A673 (cell line): Measurements from ENCODE around the gene ASB5.

Experiments
- CTCF ChIP-seq: fragments of 300-800, 200-600 bp; sonication (generic); conservative IDR thresholded peaks from 2 replicates; pipeline ENCODE4 v1.5.1; 2017; ENCODE audit warnings: low read depth, mild to moderate bottlenecking, antibody characterized with exemption, low read length, moderate library complexity, mixed read lengths
- EZH2 ChIP-seq: fragments of 200-600 bp; sonication (generic); IDR thresholded peaks from 2 replicates; pipeline ENCODE4 v1.6.1; 2017; ENCODE audit warnings: borderline replicate concordance, low read depth, mild to moderate bottlenecking, mixed read lengths, antibody characterized with exemption, low read length; ENCODE audit not compliant: poor library complexity, severe bottlenecking

DNA sequence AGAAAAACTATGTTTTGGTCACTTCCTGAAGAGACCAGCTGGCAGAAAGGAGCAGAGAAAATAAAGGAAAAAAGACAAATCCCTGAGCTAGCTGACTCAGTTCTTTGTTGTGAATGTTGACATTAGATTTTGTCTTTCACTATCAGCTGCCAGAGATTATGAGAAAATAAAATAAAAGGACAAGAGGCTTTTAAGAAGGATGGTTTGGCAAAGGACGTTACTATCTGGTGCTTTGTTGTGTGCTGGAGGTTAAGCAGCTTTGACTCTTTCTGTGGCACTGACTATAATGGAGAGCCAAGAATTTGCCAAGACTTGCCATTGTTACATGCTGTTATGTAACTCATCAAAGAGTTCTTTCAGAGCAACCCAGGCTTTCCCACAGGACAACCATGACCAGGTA lies 12.1 kb downstream of the ASB5 start:
- no peak for TF ChIP-seq CTCF
- TF ChIP-seq EZH2: no peak
